ENCODE results near the gene GOLIM4. TPM values are rescaled to one million over a fixed set of nuclear protein-coding genes. Genes with fewer than 3 reads are reported as not detected.
"Not testable (repeated sequence)": the region's sequence is repeated elsewhere in the genome, so short reads cannot be mapped to it uniquely, and the experiment has no call there.

GOLIM4 gene
- total RNA-seq, 1 experiment from 2014 or later, result 19.7 TPM

DNA sequence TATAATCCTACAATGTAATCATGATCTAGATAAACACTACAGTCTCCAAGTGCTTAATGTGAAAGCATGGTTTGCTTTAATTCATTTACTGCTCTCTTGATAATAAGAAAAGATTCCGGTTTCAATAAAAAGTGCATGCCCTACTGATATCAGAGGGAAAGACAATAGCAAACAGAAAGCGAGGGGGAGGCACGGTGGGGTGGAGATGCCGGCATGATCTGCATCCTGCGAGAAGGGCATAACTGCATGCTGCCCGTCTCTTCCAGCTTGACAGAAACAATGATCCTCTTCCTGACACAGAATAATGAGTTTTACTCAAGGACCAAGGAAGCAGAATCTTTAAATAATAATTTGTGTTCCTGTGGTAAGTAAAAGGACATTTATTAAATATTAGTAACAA is 51.7 kb downstream of the GOLIM4 start:
- H3K27me3 ChIP-seq, result no peaks in the 10 kb centered on the region
- no peak for DNase-seq
- H3K4me3 ChIP-seq, result no peak overlapping the region
- no peaks in the 10 kb centered on the region for H3K9me3 ChIP-seq
- H3K36me3 ChIP-seq, result peaks cover 28% of the 10 kb centered on the region

DNA sequence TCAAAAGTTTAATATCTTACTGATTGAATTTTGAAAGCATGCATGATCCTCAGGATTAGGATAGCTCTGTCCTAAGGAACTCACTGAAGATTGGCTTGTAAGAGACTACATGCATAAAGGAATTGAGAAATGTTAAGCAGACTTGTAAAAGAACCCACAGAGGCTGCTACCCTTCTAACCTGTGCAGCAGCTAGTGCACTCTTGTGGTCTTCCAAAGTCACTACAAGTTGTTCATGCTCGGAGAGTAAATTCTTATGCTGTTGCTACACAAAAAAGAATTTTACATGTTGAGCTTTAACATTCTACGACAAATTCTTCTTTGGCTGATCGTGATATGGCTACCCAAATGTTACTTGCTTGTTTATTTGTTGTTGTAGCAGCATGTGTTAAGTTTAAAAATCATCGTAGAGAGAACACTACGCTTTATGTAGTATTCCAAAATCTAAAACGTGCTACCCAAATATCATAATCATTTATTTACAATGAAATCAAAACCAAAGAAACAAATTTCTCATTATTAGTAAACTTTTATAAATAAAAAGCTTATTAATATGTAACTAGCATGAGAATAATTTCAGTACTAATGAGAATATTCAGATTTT is 55.0 kb downstream of the GOLIM4 start:
- Histone ChIP-seq H3K9me3 (no peaks in the 10 kb centered on the region), H3K4me3 (no peak overlapping the region), H3K36me3 (peaks cover 56% of the 10 kb centered on the region), H3K27me3 (no peaks in the 10 kb centered on the region)
- DNase-seq, result no peak

DNA sequence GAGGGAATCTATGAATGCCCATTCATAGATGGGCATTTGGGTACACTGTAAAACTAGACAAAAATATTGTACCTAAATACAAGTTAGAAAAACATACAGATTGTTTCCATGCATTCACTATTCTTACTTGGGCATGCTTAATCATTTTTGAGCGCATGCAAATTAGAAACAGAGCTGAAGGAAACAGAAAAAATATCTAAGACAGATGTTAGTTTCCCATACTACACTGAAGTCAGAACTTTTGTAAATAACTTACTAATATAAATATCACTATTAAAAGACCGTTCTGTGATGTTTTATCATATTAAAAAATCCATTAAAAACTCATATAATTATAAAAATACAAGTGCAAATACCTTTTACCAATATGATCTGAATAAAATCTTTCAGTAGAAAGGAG is 58.7 kb downstream of the GOLIM4 start:
- Histone ChIP-seq H3K4me3 (no peak overlapping the region), H3K27me3 (no peaks in the 10 kb centered on the region), H3K36me3 (peaks cover 63% of the 10 kb centered on the region), H3K9me3 (no peaks in the 10 kb centered on the region)
- DNase-seq, result no peak

DNA sequence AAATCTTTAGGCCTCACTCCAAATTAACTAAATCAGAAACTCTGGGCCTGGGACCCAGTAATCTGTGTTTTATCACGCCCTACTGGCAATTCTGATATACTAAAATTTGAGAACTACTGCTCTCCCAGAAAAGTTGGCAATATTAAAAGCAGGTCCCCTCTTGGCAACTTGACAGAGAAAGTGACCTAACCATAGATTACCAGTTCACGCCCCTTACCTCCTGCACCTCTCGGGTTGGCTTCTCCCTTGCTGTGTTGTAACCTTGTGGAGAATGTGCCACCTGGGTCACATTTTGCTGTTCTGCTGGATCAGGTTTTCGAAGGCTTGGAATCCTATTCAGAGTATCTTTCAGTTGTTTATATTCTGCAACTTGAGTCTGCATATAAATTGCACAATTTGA is 59.1 kb downstream of the GOLIM4 start:
- Histone ChIP-seq H3K9me3 (no peaks in the 10 kb centered on the region), H3K36me3 (peaks cover 64% of the 10 kb centered on the region), H3K27me3 (no peaks in the 10 kb centered on the region), H3K4me3 (no peak overlapping the region)
- DNase-seq, result no peak

DNA sequence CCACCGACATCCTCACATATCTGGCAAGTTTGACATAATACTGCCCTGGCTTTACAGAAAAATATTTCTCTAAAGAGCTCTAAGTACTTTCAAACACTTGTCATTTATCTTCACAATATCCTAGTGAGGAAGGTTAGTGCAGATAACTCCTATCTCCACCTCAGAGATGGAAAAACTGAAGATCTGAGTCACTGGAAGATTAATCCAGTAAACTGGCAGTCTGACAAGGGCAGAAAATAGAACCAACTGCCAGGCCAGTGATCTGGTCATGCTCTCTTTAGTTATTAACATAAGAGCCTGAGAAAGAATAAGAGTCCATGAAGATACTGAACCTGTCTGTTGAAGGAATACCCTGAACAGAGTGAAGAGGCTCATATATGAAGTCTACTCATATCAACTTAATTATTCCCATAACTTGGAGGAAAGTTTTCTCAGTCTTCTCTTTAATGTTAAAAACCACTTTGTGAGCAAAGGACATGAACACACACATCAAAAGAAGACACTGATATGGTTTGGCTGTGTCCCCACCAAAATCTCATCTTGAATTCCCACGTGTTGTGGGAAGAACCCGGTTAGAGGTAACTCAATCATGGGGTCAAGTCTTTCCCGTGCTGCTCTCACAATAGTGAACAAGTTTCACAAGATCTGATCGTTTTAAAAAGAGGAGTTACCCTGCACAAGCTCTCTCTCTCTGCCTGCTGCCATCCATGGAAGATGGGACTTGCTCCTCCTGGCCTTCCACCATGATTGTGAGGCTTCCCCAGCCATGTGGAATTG is 61.4 kb downstream of the GOLIM4 start:
- no peak overlapping the region for H3K4me3 ChIP-seq
- no peaks in the 10 kb centered on the region for H3K9me3 ChIP-seq
- H3K27me3 ChIP-seq, result no peaks in the 10 kb centered on the region
- peaks cover 63% of the 10 kb centered on the region for H3K36me3 ChIP-seq
- DNase-seq, result peak; percentile 61

DNA sequence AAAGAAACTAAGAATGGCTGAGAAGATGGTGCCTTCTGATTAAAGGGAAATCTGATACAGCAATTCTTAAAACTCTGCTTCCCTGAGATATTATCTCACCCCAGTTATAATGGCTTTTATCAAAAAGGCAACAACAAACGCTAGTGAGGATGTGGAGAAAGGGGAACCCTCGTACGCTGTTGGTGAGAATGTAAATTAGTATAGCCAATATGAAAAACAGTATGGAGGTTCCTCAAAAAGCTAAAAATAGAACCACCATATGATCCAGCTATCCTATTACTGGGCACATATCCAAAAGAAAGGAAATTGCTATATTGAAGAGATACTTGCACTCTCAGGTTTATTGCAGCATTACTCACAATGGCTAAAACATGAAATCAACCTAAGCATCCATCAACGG is 65.1 kb downstream of the GOLIM4 start:
- DNase-seq, result no peak
- Histone ChIP-seq H3K9me3 (no peaks in the 10 kb centered on the region), H3K4me3 (no peak overlapping the region), H3K27me3 (no peaks in the 10 kb centered on the region), H3K36me3 (peaks cover 59% of the 10 kb centered on the region)

DNA sequence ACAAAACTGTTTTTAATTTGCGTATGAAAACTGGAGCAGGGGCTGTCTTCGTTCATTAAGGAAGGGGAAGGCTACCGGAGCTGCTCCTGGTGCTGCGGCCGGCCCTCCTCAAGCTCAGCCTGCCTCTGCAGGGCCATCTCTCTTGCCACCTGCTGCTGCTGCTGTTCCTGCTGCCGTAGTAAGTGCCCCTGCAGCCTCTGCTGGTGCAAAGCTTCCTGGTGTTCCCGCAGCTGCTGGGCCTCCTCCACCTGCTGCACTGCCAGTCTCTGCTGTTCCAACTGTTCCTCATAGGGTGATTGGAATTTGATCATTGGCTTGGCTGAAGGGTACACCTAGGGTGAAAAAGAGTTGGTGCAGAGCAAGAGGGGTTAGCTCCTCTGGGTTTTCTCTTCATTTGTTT is 66.0 kb downstream of the GOLIM4 start:
- H3K36me3 ChIP-seq, result peaks cover 61% of the 10 kb centered on the region

DNA sequence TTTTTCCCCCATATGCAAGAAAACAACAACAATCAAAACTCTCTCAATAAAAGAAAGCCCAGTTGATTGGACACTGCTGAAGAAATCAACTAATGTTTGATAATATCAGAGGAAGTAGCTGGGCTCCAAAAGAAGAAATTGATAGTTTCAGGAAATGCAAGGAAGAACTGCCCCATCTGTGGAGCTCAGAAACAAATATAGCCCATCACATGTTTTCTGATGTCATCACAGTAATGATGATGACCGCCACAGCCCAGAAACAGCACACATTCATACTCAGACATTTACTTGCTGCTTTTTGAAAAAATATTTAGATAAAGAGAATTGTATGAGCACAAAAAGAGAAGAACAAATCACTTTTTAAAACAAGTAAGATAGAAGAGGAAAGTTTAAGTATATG is 67.6 kb downstream of the GOLIM4 start:
- H3K4me3 ChIP-seq, result no peak overlapping the region
- no peak for DNase-seq
- H3K36me3 ChIP-seq, result peaks cover 74% of the 10 kb centered on the region
- H3K9me3 ChIP-seq, result no peaks in the 10 kb centered on the region
- H3K27me3 ChIP-seq, result no peaks in the 10 kb centered on the region

More for the DNA sequence above, 66.0 kb downstream of the GOLIM4 start:
- H3K9me3 ChIP-seq, result no peaks in the 10 kb centered on the region
- DNase-seq, result no peak
- no peaks in the 10 kb centered on the region for H3K27me3 ChIP-seq
- no peak overlapping the region for H3K4me3 ChIP-seq

DNA sequence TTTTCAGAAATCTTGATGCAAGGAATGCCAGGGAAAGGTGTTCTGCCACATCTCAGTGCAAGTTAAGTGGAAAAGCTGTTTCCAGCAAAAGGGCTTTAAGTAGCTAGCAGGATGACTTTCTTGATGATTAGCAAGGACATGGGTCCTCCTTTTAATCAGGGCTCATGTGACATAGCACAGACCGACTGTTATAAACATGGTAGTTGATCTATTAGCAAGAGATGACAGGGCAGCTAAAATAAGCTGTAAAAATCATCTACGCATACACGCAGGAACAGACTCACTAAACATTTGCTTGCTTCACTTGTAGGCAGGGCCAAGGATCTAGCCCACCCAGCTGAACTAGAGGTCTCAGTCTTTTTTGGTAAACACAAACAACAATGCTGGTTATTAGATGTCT is 69.0 kb downstream of the GOLIM4 start:
- no peaks in the 10 kb centered on the region for H3K27me3 ChIP-seq
- H3K9me3 ChIP-seq, result no peaks in the 10 kb centered on the region
- H3K36me3 ChIP-seq, result peaks cover 73% of the 10 kb centered on the region
- no peak overlapping the region for H3K4me3 ChIP-seq
- DNase-seq, result no peak

DNA sequence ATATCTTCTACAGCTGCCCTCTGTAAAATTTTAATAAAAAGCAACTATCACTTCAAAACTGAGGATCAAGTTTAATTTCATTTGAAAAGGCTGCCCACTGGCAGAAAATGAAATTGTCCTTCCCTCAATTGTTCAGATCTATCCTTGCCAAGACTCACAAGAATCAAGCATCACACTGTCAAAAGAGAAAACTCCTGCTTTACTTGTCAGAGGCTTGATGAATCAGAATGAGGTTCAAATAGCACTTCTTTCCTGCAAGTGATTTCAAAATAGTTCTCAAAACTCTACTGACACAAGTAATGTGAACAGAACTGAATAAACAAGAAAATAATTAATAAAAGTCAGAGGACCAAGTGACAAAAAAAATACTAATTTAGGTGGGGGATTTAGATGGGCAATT is 70.6 kb downstream of the GOLIM4 start:
- no peaks in the 10 kb centered on the region for H3K9me3 ChIP-seq
- no peak for DNase-seq
- peaks cover 78% of the 10 kb centered on the region for H3K36me3 ChIP-seq
- no peak overlapping the region for H3K4me3 ChIP-seq
- H3K27me3 ChIP-seq, result no peaks in the 10 kb centered on the region

DNA sequence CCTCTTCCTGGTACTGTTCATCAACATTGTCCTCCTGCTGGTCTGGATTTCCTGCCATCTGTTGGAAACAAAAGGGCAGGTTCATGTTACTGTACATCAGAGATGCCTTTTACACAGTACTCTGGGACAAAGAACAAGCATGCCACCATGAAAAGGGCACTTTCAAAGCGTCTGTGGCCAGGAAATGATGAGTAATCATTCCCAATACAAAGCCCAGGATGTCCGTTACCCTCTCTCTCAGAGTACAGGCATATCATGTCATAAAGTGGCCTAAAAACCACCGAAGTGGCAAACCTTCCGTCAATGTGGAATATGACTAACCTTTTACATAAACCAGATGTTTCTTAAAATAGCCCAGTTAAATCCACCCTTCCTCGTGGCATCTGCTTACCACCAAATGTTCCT is 71.2 kb downstream of the GOLIM4 start:
- Histone ChIP-seq H3K9me3 (no peaks in the 10 kb centered on the region), H3K27me3 (no peaks in the 10 kb centered on the region), H3K4me3 (no peak overlapping the region), H3K36me3 (peaks cover 77% of the 10 kb centered on the region)
- peak; percentile 14 for DNase-seq

DNA sequence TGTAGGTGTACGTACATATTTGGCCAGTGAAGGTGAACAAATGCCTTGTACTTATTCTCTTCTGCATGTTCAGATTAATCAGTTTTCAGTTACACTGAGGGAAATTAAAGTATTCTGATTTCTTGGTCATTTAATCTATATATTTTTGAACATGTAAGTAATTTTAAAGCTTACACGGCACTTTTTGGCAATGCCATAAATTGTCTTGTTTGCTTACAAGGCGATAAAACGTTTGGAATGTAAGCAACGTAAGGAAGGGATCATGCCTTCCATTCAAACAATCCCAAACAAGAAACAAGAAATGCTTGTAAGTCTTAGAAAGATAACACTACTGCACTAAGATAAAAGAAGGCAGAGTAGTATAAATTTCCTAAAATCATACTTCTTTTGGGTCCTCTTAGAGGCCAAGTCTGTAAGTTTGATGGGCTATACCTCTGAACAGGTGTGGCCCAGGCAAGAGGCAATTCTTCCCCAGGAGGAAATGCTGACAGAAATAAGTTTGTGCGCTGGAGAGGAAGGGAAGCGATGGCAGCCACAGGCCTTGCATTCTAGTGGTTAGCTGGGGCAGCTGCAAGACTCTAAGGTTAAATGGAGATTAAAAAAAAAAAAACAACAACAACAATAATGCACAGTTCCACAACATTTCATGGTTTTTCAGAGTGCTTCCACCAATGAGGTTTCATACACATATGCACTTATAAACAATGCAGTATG is 73.8 kb downstream of the GOLIM4 start:
- no peak for DNase-seq
- Histone ChIP-seq H3K27me3 (no peaks in the 10 kb centered on the region), H3K4me3 (no peak overlapping the region), H3K9me3 (no peaks in the 10 kb centered on the region), H3K36me3 (peaks cover 81% of the 10 kb centered on the region)

DNA sequence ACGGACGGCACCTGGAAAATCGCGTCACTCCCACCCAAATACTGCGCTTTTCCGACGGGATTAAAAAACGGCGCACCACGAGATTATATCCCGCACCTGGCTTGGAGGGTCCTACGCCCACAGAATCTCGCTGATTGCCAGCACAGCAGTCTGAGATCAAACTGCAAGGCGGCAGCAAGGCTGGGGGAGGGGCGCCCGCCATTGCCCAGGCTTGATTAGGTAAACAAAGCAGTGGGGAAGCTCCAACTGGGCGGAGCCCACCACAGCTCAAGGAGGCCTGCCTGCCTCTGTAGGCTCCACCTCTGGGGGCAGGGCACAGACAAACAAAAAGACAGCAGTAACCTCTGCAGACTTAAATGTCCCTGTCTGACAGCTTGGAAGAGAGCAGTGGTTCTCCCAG is 84.4 kb downstream of the GOLIM4 start:
- H3K36me3 ChIP-seq, result peaks cover 32% of the 10 kb centered on the region
- DNase-seq, H3K4me3 ChIP-seq, H3K27me3 ChIP-seq, H3K9me3 ChIP-seq: not testable (repeated sequence)

DNA sequence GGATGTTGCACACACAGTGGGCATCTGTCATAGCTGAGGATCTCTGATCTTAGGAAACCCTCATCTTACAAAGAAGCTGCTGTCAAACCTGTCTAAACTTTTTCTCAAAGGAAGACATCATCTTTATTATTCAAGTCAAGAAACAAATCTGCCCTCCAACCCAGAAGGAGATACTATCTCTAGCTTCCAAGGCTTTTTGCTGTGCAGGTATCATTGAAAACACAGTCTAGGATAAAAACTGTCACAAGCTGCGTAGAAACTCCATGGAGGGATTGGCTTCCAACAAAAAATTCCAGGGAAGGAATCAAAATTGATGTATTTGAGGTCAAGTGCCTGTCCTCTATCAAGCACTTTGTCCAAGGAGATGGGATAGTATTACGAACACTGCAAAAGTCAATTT is 89.1 kb downstream of the GOLIM4 start:
- Histone ChIP-seq H3K9me3 (peaks cover 15% of the 10 kb centered on the region), H3K4me3 (no peak overlapping the region), H3K36me3 (peaks cover 20% of the 10 kb centered on the region), H3K27me3 (no peaks in the 10 kb centered on the region)
- no peak for DNase-seq

DNA sequence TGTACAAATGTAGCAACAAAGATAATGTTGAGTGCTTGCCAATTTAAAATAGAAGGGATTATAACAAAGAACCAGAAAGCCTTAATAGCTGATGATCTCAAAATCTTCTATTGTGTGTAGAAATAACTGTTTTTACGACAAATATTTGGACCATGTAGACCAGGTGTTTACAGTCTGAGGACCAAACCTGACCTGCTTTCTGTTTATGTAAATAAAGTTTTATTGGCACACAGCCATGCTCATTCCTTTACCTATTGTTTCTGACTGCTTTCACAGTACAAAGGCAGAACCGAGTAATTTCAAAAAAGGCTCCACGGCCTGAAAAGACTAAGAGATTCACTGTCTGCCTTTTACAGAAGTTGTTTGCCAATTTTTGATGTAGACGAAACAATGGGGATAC is 91.8 kb downstream of the GOLIM4 start:
- Histone ChIP-seq H3K4me3 (no peak overlapping the region), H3K36me3 (no peaks in the 10 kb centered on the region), H3K9me3 (peaks cover 15% of the 10 kb centered on the region), H3K27me3 (no peaks in the 10 kb centered on the region)
- DNase-seq, result no peak

DNA sequence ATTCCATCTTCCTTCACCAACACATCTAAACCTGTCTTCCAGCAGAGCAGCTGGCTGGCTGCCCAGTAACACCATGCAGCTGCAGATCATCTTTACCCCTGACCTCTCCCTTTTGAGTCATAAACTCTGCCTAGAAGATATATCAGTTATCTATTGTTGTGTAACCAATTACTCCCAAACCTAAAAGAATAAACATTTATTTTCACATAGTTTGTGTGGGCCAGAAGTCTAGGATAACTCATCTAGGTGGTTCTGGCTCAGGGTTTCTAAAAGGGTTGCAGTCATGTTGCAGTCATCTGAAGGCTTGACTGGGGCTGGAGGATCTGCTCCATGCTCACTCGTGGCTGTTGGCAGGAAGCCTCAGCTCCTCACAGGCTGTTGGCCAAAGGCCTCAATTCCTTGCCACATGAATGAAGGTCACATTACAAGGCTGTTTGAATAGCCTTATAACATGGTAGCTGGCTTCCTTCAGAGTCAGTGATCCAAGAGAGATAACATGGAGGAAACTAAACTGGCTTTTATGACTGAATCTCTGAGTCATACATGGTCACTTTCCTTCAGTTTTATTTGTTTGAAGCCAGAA is 92.8 kb downstream of the GOLIM4 start:
- Histone ChIP-seq H3K9me3 (peaks cover 15% of the 10 kb centered on the region), H3K27me3 (no peaks in the 10 kb centered on the region), H3K36me3 (no peaks in the 10 kb centered on the region), H3K4me3 (no peak overlapping the region)
- DNase-seq, result peak; percentile 75

DNA sequence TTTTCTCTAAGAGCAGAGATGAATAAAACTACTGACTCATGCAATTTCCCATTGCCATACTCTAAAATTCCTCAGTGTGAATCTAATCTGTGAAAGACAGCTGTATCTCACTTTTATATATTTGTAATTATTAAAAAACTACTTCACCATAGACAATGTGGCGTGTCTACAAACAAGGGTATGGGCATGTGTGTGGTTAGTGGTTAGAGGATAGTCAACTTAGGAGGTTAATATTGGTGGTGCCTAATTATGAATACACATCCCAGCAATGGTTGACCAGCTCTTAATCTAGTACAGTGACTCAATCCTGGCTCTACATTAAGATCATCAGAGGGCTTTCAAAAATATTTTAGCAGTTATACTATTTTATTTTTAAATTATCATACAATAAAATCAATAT is 94.5 kb downstream of the GOLIM4 start:
- H3K4me3 ChIP-seq, result no peak overlapping the region

More for the DNA sequence above, 94.5 kb downstream of the GOLIM4 start:
- H3K27me3 ChIP-seq, result no peaks in the 10 kb centered on the region
- DNase-seq, result no peak
- H3K36me3 ChIP-seq, result no peaks in the 10 kb centered on the region
- H3K9me3 ChIP-seq, result peaks cover 15% of the 10 kb centered on the region

Measured in MG63 (cell line).